ENCODE measurements around the gene TNRC6C. TPM values are rescaled to one million over a fixed set of nuclear protein-coding genes. Genes with fewer than 3 reads are reported as not detected.

The TNRC6C gene
- total and polyA plus RNA-seq, 2 of the 13 experiments (the other 11 are each of a cell fraction or from before 2014, with no cell fraction given): 0.66 to 4.9 TPM

- peak; percentile 71 for TF ChIP-seq MXD1 (CRISPR knock-in tag; IDR thresholded peaks at IDR 0.05)
- no peak; the same call in 1 of the 2 replicates for TF ChIP-seq MTERF4 (CRISPR knock-in tag; IDR thresholded peaks at IDR 0.05)
- TF ChIP-seq ZNF850 (CRISPR knock-in tag; conservative IDR thresholded peaks at IDR 0.05): no peak
- peak; percentile 89 for TF ChIP-seq PHF8 (CRISPR knock-in tag; IDR thresholded peaks at IDR 0.05)
- no peak for TF ChIP-seq ZBTB44 (CRISPR knock-in tag; IDR thresholded peaks at IDR 0.05)
- 0 out of 2 replicates have a peak, but pooled peaks have one; percentile 20 for TF ChIP-seq ZNF790 (CRISPR knock-in tag; IDR thresholded peaks at IDR 0.05; ENCODE audit: borderline replicate concordance)
- TF ChIP-seq ZNF562 (CRISPR knock-in tag; IDR thresholded peaks at IDR 0.05; ENCODE audit: borderline replicate concordance): no peak; the same call in 1 of the 2 replicates
- TF ChIP-seq GATAD1 (CRISPR knock-in tag; IDR thresholded peaks at IDR 0.05): peak; percentile 65
- peak; percentile 98 for TF ChIP-seq HOXA5 (CRISPR knock-in tag; IDR thresholded peaks at IDR 0.05)
- peak; percentile 67; the same call in 1 of the 2 replicates for TF ChIP-seq MTF2 (CRISPR knock-in tag; IDR thresholded peaks at IDR 0.05; ENCODE audit: borderline replicate concordance)
- TF ChIP-seq NFE2L1 (CRISPR knock-in tag; IDR thresholded peaks at IDR 0.05; ENCODE audit: borderline replicate concordance): no peak
- TF ChIP-seq RBM39 (IDR thresholded peaks at IDR 0.05; ENCODE audit: low read depth, low read length, poor library complexity, severe bottlenecking): peak; percentile 92
- peak; percentile 82; the same call in 1 of the 2 replicates for TF ChIP-seq ZSCAN20 (CRISPR knock-in tag; IDR thresholded peaks at IDR 0.05; ENCODE audit: borderline replicate concordance)
- peak; percentile 72 for TF ChIP-seq HNRNPL (IDR thresholded peaks at IDR 0.05; ENCODE audit: low read depth, low read length)
- no peak for TF ChIP-seq ZC3H4 (CRISPR knock-in tag; IDR thresholded peaks at IDR 0.05; ENCODE audit: borderline replicate concordance)
- TF ChIP-seq ZNF121 (CRISPR knock-in tag; IDR thresholded peaks at IDR 0.05): peak; percentile 66; the same call in 1 of the 2 replicates
- no peak for TF ChIP-seq FOXA1 (IDR thresholded peaks at IDR 0.05)
- TF ChIP-seq FOXA1 (CRISPR knock-in tag; IDR thresholded peaks at IDR 0.05): peak; percentile 7; the same call in 1 of the 2 replicates
- TF ChIP-seq, protein P1, sequence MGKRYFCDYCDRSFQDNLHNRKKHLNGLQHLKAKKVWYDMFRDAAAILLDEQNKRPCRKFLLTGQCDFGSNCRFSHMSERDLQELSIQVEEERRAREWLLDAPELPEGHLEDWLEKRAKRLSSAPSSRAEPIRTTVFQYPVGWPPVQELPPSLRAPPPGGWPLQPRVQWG (CRISPR knock-in tag; IDR thresholded peaks at IDR 0.05; ENCODE audit: borderline replicate concordance, low read depth): no peak
- peak; percentile 88; the same call in 1 of the 2 replicates for TF ChIP-seq ZFP90 (CRISPR knock-in tag; IDR thresholded peaks at IDR 0.05; ENCODE audit: borderline replicate concordance)
- peak; percentile 71; the same call in 1 of the 2 replicates for TF ChIP-seq ATAD3A (CRISPR knock-in tag; IDR thresholded peaks at IDR 0.05)
- peak; percentile 92; the same call in 1 of the 2 replicates for TF ChIP-seq ZSCAN21 (CRISPR knock-in tag; IDR thresholded peaks at IDR 0.05; ENCODE audit: borderline replicate concordance)
- no peak for TF ChIP-seq GATAD2A (CRISPR knock-in tag; IDR thresholded peaks at IDR 0.05)
- TF ChIP-seq, protein P2, sequence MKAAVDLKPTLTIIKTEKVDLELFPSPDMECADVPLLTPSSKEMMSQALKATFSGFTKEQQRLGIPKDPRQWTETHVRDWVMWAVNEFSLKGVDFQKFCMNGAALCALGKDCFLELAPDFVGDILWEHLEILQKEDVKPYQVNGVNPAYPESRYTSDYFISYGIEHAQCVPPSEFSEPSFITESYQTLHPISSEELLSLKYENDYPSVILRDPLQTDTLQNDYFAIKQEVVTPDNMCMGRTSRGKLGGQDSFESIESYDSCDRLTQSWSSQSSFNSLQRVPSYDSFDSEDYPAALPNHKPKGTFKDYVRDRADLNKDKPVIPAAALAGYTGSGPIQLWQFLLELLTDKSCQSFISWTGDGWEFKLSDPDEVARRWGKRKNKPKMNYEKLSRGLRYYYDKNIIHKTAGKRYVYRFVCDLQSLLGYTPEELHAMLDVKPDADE (CRISPR knock-in tag; IDR thresholded peaks at IDR 0.05): 0 out of 2 replicates have a peak, but pooled peaks have one; percentile 34
- no peak for TF ChIP-seq ZNF136 (CRISPR knock-in tag; IDR thresholded peaks at IDR 0.05; ENCODE audit: low read depth)
- no peak for TF ChIP-seq RARA (CRISPR knock-in tag; IDR thresholded peaks at IDR 0.05)
Measured at GRCh38 chr17:77957857-77958715, at the start of gene TNRC6C (continued).
